HCT116 (cell line): ENCODE measurements around the gene FGF10.

ENCODE experiments used
- CTCF ChIP-seq, 3 experiments: fragments of 200-600 bp in 1 of 3; sonication (generic) in 1 of 3; IDR thresholded peaks in 2 of 3; conservative IDR thresholded peaks in 1 of 3; 2 replicates each; pipeline ENCODE4 v1.5.1; 2012 to 2017; ENCODE audit warnings: low read depth in 2 of 3, low read length in 2 of 3, antibody characterized with exemption in 1 of 3, borderline replicate concordance in 1 of 3, control low read depth in 1 of 3, mild to moderate bottlenecking in 1 of 3, mixed read lengths in 1 of 3, mixed run types in 1 of 3, moderate library complexity in 1 of 3; ENCODE audit not compliant: insufficient read depth in 1 of 3
- EZH2phosphoT487 ChIP-seq: fragments of 200-600 bp; IDR thresholded peaks from 2 replicates; pipeline ENCODE4 v1.6.1; 2018; ENCODE audit warnings: antibody characterized with exemption, borderline replicate concordance
- FOSL1 ChIP-seq: IDR thresholded peaks from 2 replicates; pipeline ENCODE4 v1.6.1; 2012; ENCODE audit warnings: low read depth
- MAX ChIP-seq: IDR thresholded peaks from 2 replicates; pipeline ENCODE4 v1.6.1; 2012
- POLR2AphosphoS5 ChIP-seq: IDR thresholded peaks from 2 replicates; pipeline ENCODE4 v1.6.1; 2011; ENCODE audit warnings: mild to moderate bottlenecking, low read depth, low read length, moderate library complexity
- RAD21 ChIP-seq: IDR thresholded peaks from 2 replicates; pipeline ENCODE4 v1.6.1; 2012; ENCODE audit warnings: low read depth, mild to moderate bottlenecking
- REST ChIP-seq: IDR thresholded peaks from 2 replicates; pipeline ENCODE4 v1.6.1; 2012; ENCODE audit warnings: low read depth
- SIN3A ChIP-seq: IDR thresholded peaks from 2 replicates; pipeline ENCODE4 v1.6.1; 2012; ENCODE audit warnings: low read depth
- ZFX ChIP-seq: fragments of 450-650 bp; IDR thresholded peaks from 2 replicates; pipeline ENCODE4 v1.6.1; 2017

- TF ChIP-seq POLR2AphosphoS5: no peak
- TF ChIP-seq ZFX: no peak
- no peak for TF ChIP-seq REST
- TF ChIP-seq CTCF (IDR thresholded peaks at IDR 0.05 in 2 of 3, conservative IDR thresholded peaks at IDR 0.05 in 1 of 3; ENCODE audit: borderline replicate concordance in 1 of 3, insufficient read depth in 1 of 3, low read depth in 2 of 3, low read length in 2 of 3): no peak
- no peak for TF ChIP-seq FOSL1
- TF ChIP-seq SIN3A: no peak
- no peak for TF ChIP-seq MAX
- no peak for TF ChIP-seq EZH2phosphoT487
- no peak for TF ChIP-seq RAD21
These were observed 563 bp upstream of the FGF10 start for GRCh38 chr5:44389823-44390143.
